IPS DF 4.7 (cell line): Measurements from ENCODE around the gene TFF2.

ENCODE experiments used
- DNase-seq: peaks from one replicate; pipeline ENCODE4 v3.0.0-alpha.2; 2013; ENCODE audit warnings: low spot score; ENCODE audit errors: extremely low read depth

TFF2 gene

DNA sequence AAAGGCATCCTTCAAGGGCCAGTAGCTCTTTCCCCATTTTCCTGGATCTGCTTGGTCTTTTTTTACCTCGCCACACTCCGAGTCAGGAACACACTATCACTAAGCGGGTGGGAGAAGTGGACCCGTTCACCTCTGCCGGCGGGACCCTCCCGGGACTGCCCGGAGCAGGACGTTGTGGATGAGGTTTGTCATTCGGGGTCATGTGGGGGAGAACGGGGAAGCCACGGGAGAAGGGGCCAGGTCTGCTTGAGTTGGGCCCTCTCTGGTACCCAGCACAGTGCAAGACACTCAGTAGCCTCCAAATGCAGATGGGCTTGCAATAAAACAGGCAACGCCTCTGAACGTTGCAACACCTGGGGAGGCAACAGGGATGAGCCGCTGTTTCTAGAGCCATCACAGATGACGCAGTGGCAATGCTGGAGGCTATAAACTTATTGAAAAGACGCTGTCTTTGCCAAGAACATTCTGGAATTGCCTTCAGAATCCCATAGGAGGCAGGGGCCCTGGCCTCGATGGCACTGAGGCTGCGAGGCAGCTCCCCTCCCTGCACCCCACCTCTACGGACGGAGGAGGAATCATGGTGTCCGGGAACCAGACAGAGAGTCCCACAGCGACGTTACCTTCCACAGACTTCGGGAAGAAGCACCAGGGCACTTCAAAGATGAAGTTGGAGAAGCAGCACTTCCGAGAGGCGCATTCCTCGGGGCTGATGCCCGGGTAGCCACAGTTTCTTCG is 3.8 kb downstream of the TFF2 start:
- no peak for DNase-seq

DNA sequence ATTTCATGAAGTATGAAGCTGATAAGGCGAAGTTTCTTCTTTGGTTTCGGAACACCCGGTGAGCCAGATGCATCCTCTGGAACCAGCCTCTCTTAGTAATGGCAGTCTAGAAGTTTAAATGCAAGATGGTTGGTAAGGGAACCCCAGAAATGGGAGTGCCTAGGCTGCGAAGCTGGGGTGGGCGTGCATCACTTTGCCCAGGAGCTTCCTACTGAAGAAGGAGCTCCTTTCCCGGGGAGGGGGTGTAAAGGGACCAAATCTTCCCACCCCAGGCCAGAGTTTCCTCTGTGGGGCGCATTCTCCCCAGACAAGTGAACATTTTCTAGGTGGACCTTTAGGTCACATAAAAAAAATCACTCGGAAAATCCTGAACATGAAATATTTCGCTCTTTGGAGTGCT is 4.4 kb downstream of the TFF2 start:
- no peak for DNase-seq

DNA sequence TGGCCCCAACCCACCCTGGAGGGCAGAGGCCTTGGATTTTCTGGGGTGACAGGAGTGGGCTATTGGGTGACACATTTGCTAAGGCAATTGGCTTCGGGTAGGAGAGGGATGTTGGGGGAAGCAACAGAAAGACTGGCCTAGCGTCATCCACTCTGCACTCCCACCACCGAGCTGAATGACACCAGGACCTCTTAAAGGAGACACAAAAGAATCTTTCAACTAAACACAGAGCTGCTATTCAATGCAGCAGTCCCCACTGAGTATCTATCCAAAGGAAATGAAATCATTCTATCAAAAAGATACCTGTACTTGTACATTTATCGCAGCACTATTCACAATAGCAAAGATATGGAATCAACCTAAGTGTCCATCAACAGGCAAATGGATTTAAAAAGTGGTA is 6.2 kb downstream of the TFF2 start:
- DNase-seq, result no peak

DNA sequence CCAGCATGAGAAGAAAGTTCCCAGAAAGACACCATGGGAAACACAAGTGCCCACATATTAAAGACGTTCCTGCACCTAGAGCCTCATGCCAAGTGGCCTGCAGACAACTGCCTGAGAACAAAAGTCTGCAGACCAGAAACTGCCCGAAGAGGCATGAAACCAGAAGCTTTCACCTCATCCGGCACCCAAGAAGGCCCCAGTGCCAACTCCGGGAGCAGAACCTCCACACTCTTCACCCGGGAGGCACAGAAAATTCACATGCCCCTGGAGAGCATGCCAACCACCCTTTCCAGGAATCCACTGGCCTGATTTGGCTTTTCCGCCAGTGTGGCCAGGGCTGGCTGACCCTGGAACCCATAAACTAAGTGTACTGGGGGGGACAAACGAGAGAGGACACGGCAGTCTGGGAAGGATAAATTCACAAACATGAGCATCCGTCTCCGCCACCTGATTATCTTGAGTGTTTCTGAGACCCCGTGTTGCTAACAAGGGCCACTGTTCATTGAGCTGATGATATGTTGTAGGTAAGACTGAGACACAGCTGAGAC is 6.8 kb downstream of the TFF2 start:
- DNase-seq, result no peak

DNA sequence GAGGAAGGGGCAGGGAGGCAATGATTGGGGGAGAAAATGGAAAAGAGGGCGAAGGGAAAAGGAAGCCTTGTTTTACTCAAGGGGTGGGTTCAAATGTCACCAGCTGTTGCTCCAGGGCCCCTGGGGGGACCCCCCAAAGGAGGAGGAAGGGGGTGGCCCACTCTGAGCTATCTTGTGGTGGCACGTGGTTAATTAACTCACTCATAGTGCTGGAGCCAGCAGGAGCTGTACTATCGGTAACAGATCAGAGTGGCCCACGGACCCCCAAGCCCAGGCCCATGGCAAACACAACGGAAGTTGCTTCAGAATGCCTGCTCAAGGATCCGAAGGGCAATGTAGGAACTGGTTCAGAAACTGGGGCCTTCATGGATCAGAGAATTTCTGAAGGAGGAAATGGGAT is 7.2 kb downstream of the TFF2 start:
- no peak for DNase-seq

DNA sequence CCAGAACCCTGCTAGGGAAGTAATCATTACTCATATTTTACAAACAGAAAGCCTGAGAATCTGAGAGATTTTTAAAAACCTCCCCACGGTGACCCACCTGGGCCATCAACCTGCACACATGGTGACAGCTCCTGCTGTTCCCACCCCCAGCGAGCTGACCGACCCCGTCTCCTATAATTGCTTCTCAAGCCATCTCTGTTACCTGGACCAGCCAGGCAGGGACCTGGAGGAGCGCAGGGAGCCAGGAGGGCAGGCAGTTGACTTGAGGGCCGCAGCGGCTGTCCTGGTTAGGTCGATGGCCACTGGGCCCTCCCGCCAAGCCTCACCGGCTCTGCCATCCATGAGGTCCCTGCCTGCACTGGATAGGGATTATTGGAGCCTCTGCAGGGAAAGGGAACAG is 7.7 kb downstream of the TFF2 start:
- no peak for DNase-seq

DNA sequence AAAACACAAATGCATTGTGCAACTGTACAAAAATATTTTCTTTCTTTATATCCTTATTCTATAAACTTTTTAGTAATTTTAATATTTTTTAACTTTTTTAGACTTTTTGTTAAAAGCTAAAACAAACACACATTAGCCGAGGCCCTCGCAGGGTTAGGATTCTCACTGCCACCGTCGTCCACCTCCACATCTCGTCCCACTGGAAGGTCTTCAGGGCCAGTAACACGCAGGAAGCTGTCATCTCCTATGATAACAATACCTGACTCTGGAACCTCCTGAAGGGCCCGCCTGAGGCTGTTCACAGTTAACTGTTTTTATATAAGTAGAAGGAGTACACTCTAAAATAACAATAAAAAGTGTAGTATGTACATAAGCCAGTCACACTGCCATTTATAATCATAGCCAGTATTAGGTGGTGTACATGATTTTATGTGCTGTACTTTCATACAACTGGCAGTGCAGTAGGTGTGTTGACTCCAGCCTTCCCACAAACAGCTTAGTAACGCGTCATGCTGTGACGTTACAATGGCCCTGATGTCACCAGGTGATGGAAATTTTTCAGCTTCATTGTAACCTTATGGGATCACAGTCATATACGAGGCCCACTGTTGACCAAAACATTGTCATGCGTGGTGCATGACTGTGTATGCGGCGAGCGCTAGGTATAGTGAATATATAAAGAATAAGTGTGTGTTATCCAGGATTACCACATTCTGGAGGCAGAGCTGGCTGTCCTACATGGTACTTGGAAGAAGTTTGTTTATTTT is 8.8 kb downstream of the TFF2 start:
- no peak for DNase-seq

DNA sequence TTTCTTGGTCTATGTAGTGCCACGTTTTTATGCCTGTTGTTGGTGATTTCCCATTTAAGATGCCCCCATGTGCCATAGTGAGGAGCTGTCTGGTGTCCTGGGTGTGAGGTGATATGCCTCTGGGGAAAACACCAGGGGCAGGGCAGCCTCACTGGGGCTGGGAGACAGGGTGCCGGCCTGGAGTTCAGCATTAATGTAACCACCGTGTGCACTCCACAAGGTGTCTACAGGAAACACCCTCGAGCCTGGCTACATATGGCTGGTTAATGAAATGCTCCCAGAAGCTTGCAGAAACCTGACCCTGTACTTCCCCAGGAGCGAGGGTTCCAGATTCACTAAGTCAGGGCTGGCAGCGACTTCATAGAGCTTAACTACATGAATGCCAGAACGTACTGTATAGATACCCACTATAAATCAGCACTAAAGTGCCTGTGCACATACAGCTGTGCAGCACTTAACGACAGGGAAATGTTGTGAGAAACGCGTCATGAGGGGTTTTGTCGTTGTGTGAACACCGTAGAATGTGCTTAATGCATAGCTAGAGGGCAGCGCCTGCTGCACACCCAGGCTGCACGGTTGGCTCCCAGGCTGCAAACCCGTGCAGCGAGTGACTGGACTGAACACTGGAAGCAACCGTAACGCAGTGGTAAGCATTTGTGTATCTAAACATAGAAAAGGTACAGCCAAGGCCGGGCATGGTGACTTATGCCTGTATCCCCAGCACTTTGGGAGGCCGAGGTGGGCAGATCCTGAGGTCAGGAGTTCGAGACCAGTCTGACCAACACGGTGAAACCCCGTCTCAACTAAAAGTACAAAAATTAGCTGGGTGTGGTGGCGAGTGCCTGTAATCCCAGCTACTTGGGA is 10.4 kb downstream of the TFF2 start:
- no peak for DNase-seq

DNA sequence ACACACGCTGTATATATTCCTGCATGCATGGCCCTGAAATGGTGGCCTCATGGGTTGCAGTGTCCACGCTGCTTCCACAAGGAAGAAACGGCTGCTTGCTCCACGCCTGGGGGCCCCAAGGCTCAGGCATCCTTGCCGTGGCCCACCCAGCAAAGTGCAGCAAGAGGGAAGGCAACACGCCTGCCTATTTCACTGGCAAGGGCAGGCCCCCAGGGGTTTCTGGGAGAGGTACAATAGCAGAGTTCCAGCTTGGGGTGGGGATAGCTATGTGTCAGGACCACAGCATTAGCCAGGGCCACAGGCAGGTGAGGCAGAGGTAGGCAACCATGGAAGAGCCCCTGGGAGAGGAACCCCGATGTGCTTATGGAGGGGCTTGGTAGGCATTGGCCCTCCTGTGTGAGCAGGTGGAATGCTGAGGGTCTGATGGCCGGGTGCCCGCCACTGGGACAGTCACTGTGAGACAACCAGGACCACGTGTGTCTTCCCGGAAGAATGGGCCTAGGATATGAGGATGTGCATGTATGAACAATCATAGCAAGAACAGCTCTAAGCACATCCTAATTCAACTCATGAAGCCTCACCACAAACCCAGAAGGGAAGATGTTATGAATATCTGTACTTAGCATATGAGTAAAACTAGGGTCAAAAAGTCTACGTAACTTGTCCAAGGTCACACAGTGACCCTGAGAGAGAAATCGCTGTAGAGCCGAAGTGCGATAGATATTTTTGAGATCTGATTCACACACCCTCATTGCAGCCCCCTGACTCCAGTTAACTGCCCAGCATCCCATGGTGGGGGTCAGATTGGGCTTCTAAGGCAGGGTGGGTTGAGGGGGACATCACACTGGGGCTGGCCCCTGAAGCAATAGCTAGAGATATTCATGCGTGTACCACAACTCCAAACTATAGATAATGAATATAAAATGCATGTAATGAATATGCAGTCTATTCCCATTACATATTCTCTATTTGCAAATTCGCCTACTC is 11.8 kb downstream of the TFF2 start:
- no peak for DNase-seq

DNA sequence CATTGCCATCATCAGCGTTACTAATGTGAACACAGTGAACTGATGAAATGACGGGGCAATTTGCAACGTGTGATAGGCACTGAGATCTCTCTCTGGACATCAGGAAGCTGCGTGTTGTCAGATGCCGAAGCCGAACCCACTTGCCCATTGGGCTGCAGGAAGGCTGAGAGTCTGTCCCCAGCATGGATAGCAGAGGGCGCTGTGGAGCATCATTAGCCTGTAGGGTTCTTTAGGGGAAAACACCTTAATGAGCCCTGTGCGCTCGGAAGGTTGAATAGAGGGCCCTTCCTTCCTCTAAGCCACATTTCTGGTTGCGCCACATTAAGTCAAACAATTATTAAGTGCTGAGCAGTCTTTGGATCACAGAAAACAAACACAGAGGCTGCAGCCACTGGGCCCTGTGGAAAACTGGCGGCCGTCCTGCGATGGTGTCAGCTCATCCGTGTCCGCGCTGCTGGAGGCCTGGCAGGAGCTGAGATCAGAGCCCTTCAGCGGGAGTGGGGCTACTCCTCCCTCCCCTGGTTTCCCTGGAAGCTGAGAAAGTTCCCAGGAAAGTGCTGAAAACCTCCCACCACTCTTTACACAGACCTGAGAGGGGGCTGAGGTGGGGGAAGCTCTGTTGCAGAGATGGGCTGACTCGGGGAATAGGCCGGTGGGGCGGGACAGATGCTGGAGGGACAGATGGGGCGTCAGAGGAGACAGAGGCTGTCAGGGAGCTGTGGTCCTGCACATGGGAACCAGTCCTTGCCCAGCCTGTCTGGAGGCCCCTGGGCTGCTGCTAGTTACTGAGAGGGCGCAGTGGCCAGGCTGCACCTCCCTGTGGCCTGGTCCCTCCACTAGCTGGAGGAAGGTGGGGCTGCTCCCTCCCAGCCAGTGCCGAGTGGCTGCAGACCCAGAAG is 12.7 kb downstream of the TFF2 start:
- DNase-seq, result peak; percentile 60

DNA sequence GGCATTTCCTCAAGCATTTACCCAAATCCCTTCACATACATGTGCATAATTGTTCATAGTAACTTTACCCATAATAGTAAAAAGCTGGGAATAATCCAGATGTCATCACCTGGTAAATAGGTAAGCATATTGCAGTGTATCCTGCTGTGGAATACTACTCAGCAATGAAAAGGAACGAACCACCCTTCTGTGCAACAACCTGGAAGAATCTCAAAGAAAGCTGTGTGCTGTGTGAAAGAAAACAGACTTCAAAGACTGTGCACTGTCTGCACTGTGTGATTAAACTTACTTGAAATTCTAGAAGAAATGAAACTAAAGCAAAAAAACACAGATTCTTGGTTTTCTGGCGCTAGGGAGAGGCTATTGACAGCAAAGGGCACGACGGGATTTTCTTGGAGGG is 13.5 kb downstream of the TFF2 start:
- DNase-seq, result no peak

DNA sequence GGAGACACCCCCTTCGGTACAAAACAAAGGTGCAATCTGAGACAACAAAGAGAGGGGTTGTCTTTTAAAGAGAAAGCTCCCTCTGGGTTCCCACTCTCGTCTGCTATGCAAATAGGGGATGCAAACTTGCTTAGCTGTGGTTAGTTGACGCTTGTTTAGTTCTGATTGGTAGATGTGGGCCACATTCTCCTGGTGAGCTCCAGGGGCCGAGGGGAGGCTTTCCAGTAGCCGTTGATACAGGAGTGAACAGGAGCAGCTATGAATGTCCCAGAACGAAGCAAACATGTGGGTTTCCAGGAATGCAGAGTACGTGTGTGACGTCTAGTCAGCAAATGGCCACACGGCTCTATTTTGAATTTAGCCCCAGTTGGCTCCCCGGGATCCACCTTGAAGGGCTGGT is 14.7 kb downstream of the TFF2 start:
- DNase-seq, result peak; percentile 66

DNA sequence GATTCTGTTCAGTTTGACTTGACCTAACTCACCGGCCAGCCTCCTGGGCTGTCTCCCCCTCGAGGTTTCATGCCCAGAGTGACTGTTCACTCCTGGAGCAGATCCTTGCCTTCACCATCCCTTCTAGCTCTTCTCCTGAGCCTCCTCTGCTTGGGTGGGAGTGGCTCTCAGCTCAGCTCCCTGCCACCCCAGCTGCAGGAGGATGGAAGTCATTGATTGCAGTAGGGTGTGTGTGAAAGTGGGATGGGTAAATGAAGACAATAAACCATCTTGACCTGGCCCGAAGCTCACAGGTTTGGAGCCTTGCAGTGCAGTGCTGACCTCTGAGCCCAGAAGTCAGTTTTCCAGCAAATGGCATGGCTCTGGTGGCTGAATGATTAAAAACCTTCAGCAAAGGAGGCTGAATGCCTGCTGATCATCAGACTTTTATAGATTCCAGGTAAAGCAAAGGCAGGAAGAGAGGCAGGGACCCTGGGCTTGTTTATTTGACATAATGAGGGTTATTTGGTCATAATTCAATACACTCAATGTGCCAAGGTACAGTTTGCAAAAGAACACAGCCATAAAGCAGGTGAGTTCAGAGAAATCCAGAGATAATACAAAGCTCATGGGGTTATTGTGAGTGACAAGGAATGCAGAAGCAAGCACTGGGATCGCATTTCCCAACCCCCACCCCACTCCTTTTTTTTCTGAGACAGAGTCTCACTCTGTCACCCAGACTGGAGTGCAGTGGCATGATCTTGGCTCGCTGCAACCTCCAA is 18.1 kb downstream of the TFF2 start:
- no peak for DNase-seq

DNA sequence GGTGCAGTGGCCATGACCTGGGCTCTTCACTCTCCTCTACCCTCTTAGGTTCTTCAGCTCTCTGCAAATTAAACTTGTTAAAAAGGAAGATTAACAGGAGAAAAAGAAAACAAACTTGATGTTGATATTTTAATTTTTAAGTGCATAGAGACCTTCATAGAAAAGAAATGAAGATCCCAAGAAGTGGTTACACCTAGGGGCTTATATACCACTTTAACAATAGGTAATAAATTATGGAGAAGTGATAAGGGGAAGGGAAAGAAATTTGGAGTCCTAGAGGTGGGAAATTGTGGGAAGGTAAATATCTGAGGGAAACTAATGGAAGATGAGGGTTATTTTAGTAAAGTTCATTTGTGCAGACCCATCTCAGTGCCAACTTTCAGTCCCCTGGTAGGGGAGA is 19.1 kb downstream of the TFF2 start:
- no peak for DNase-seq

DNA sequence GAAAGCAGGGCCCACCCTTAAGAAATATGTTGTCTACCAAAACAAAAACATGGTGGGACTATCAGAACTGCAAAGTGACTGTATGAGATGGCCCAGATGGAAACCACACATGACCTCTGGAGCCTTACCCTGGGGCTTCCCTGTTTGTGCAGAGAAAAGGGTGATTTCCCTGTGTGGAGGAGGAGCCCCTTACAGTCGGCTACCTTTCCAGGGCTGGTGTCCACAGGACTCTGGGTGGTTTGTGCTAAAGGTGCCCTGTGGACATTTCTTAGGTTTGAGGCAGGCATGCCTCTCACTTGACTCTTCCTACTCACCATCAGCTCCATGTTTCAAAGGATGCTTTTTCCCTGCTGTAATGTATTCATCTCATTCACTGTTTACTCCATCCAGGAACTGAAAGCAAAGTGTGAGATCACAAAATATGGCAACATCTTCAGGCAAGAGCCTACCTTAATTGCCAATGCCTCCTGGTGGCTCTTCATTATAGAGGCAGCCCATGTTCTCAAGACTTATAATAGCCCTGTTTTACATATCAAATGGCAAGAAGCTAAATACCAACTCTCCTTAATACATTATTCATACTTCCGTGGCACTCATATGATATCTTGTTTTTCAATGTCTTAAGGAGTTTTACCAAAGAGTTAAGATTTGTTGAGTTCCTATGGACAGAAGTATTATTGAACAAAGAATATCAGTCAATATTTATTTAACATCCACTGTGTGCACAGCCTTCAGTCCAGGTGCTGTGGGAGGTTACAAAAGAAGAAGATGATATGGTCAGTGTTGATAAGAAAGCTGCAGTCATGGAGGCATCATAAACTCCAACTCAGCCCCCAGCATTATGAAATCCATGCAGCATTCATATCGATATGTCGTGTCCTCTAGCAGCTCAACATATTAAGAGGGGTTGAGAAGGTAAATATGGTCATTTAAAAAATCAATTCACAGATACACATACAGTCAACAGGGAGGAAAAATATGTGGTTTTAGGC is 20.1 kb downstream of the TFF2 start:
- DNase-seq, result no peak

DNA sequence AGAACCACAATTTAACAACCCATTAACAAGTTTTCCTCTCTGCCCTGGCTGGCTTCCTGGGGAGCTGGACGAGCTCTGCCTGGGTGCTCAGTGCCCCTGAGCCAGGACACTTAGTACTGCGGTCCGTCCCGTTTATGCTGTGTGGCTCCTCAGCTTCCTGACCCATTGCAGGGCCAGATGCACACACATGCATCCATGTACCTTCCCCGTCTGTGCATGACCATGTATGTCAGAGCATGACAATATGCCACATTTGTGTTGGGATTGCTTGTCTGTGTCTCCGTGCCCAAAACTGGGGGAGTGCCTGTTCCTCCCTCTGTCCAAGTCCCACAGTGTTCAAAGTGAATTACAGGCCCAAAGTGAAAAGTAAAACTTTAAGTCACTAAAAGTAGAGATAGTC is 25.9 kb downstream of the TFF2 start:
- DNase-seq, result no peak

DNA sequence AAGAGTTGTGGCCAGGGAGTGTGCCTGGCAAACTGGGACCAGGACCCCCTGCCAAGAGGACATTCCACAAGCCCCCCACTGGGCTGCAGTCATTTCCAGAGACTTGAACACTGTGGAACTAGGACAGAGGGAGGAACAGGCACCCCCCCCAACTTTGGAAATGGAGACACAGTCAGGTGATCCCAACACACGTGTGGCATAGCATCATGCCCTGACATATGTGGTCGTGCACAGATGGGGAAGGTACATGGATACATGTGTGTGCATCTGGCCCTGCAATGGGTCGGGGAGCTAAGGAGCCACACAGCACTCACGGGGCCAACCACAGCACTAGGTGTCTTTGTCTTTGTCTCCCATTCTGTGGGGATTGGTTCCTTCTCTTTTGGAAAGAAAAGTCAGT is 28.9 kb downstream of the TFF2 start:
- no peak for DNase-seq

DNA sequence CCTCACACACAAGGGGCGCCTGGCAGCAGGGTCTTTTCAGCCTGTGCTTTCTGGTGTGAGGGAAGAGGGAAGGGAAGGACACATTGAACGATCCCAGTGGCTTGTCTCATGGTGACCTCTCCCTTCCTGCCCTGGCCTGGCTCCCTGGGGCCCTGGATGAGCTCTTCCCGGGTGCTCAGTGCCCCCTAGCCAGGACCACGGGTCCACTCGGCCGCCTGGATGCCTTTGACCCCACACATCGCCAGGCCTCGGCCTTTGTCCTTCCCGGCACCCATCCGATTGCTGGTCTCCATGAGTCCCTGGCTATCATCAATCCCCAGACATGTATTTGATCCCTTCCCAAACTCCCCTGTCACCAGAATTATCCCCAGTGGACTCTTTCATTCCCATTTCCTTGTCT is 29.6 kb downstream of the TFF2 start:
- no peak for DNase-seq
